Measurements from ENCODE around the gene MAP2K2.
"Not testable (repeated sequence)": the region's sequence is repeated elsewhere in the genome, so short reads cannot be mapped to it uniquely, and the experiment has no call there.

Gene MAP2K2

GRCh38 chr19:4130744-4131438 lies 7.0 kb upstream of the MAP2K2 start:
- peak; percentile 86 for DNase-seq (ENCODE audit: low spot score)

GRCh38 chr19:4129050-4129449 lies 5.1 kb upstream of the MAP2K2 start:
- DNase-seq (ENCODE audit: low spot score) = not testable (repeated sequence)

DNA sequence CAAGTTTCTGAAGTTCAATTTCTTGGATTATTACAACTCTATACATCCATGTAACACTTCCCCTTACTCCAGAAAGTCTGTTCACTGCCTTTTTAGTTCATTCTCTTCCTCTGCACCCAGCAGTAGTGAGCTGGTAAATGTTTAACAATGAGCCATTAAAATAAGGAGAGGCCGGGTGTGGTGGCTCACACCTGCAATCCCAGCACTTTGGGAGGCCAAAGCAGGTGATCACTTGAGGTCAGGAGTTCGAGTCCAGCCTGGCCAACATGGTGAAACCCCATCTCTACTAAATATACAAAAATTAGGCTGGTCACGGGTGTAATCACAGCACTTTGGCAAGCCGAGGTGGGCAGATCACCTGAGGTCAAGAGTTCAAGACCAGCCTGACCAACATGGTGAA lies 3.4 kb upstream of the MAP2K2 start:
- not testable (repeated sequence) for DNase-seq (ENCODE audit: low spot score)

DNA sequence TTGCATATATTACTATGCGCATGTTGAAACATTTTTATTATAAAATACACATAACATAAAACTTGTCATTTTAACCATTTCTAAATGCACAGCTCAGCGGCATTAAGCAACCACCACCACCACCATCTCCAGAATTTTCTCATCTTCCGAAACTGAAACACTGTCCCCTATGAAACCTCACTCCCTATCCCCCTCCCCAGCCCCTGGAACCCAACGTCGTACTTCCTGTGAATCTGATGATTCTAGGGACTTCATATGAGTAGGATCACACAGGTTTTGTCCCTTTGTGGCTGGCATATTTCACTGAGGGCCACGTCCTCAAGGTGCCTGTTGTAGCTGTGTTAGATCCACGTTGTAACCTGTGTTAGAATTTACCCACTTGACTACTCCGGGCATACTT lies 716 bp upstream of the MAP2K2 start:
- no peak for DNase-seq (ENCODE audit: low spot score)

DNA sequence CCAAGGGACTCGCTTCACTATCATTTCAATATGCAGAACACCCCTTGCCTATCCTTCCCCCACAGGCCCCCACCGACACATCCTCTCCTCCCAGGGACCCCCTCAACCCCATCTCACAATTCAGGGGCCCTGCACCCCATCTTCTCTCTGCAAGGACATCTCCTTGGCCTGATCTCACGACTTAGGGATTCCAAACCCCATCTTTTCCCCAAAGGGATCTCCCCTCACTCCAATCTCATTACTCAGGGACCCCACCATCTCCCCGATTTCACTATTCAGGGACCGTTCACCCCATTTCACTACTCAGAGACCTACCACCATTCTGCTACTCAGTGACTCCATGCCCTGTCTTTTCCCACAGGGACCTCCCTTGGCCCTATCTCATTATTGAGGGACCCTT lies 1.4 kb downstream of the MAP2K2 start:
- no peak for DNase-seq (ENCODE audit: low spot score)

DNA sequence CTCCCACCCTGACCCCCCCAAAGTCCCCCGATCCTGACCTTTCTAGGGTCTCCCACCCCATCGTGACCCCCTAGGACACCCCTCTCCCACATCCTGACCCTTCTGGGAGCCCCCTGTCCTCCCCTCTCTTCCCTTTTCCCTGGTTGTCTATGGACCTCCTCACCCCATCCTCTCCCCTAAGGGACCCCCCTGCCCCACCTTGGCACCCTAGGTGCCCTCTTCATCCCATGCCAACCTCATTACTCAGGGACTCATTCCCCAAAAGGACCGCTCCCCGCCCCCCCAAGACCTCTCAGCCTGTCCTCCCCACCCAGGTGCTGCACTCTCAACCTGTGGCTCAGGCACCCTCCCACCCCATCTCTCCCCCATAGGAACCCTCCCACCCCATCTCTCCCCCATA lies 2.1 kb downstream of the MAP2K2 start:
- no peak for DNase-seq (ENCODE audit: low spot score)

GRCh38 chr19:4121273-4121612 lies 2.7 kb downstream of the MAP2K2 start:
- DNase-seq (ENCODE audit: low spot score) = no peak

- DNase-seq (ENCODE audit: low spot score) = no peak
These were observed 3.2 kb downstream of the MAP2K2 start for GRCh38 chr19:4120559-4121272.

- DNase-seq (ENCODE audit: low spot score) = no peak
These were observed 4.2 kb downstream of the MAP2K2 start for GRCh38 chr19:4119763-4120162.

DNA sequence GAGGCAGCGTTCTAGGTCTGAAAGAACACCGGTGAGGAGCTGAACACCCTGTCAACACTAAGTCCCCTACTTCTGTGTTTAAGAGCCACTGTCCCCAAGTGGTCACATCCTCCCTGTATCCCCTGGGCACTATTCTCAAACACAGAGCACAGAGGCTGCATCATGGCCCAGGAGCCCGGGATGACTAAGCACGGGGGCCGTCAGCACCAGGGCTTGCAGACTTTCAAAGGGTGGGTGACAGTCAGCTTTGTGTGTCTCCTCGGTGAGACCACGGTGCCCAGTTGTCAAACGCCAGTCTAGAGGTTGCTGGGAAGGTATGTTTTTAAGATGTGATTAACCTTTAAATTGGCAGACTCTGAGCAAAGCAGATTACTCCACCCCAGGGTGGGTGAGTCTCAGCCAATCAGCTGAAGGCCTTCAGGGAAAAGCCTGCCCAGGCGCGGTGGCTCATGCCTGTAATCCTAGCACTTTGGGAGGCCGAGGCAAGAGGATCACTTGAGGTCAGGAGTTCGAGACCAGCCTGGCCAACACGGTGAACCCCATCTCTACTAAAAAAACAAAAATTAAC lies 8.0 kb downstream of the MAP2K2 start:
- no peak for DNase-seq (ENCODE audit: low spot score)

- no peak for DNase-seq (ENCODE audit: low spot score)
These were observed 8.7 kb downstream of the MAP2K2 start for GRCh38 chr19:4115050-4115817.

- DNase-seq (ENCODE audit: low spot score) = no peak
These were observed 9.7 kb downstream of the MAP2K2 start for GRCh38 chr19:4114181-4114580.

GRCh38 chr19:4113398-4114088 lies 10.4 kb downstream of the MAP2K2 start:
- no peak for DNase-seq (ENCODE audit: low spot score)

- no peak for DNase-seq (ENCODE audit: low spot score)
These were observed 11.6 kb downstream of the MAP2K2 start for GRCh38 chr19:4112367-4112766.

GRCh38 chr19:4109626-4109945 lies 14.3 kb downstream of the MAP2K2 start:
- no peak for DNase-seq (ENCODE audit: low spot score)

DNA sequence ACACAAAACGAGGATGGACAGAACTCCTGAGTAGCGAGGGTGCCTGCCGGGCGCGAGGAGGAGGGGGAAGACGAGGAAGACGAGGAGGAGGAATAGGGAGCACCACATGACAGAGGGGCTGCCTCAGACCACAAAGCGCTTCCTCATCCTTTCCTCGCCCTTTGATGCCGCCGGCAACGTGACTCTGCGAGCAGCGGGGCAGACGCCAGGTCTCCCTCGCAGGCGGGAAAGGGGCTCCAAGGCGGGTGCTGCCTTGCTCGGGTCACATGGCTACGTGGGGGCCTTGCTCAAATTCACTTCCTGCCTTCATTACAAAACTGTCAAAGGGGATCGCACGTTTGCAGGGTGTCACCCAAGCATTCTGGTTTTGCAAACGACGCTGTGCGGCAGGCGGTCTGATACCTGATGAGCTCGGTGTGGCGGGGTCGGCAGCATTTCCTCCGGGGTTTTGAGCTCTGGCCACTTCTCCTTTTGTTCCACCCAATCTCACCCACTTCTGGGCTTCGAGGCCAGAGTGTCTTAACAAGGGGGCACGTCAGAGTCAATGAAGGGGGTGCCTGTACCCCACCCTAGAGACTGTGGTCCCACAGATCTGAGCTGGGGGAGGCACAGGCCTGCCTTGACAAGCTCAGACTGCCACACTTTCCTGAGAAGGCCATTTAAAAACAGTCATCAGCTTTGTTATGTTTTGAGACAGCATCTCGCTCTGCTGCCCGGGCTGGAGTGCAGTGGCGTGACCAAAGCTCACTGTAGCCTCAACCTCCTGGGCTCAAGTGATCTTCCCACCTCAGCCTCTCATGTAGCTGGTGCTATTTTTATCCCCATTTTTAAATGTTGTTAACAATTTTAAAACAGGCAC lies 14.9 kb downstream of the MAP2K2 start:
- DNase-seq (ENCODE audit: low spot score) = no peak

DNA sequence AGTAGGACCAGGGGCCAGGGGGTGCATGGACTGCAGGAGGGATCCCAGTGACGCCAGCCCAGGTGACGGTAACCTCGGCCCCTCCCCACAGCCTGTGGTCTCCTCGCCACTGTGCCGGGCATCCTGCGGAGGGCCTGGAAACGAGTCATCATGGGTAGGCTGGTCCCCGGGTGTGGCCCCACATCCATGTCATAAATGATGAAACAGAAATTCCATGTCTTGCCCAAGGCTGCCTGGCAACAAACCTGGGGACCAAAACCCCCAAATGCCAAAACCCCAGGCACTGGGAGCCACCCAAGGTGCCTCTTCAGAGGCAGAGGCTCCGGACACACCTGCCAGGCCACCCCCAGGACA lies 20.9 kb downstream of the MAP2K2 start:
- no peak for DNase-seq (ENCODE audit: low spot score)

DNA sequence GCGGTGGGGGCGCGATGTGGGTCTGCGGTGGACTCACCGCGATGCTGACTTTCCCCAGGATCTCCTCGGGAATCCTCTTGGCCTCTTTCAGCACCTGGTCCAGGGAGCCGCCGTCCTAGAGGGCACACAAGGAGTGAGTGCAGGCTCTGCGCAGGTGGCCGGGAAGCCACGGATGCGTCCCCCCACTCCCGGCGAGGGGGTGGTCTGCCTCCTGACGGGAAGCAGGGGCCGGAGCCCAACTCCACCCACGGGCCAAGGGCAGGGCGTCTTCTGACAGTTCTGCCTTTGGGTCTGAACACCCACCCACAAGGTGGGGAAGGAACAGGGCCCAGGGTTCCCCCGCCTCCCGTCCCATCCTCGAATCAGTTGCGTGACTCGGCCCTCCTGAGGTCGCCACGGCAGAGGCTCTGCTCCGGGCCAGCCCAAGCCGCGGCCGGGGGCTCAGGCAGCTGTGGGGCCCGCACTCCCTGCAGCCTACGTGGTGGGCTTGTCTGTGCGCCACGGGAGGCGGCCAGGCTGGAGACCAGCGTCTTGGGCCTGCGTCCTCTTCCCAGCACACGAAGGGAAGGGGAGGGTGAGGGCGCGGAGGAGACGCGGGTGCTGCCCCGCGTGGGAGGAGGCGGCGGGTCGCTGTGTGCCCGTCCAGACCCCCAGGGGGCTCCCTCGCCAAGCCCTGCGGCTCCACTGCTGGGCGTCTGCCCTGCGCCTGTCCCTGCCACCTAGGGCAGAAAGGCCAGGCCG lies 21.4 kb downstream of the MAP2K2 start:
- DNase-seq (ENCODE audit: low spot score) = no peak

- no peak for DNase-seq (ENCODE audit: low spot score)
These were observed 22.5 kb downstream of the MAP2K2 start for GRCh38 chr19:4101496-4101770.

DNA sequence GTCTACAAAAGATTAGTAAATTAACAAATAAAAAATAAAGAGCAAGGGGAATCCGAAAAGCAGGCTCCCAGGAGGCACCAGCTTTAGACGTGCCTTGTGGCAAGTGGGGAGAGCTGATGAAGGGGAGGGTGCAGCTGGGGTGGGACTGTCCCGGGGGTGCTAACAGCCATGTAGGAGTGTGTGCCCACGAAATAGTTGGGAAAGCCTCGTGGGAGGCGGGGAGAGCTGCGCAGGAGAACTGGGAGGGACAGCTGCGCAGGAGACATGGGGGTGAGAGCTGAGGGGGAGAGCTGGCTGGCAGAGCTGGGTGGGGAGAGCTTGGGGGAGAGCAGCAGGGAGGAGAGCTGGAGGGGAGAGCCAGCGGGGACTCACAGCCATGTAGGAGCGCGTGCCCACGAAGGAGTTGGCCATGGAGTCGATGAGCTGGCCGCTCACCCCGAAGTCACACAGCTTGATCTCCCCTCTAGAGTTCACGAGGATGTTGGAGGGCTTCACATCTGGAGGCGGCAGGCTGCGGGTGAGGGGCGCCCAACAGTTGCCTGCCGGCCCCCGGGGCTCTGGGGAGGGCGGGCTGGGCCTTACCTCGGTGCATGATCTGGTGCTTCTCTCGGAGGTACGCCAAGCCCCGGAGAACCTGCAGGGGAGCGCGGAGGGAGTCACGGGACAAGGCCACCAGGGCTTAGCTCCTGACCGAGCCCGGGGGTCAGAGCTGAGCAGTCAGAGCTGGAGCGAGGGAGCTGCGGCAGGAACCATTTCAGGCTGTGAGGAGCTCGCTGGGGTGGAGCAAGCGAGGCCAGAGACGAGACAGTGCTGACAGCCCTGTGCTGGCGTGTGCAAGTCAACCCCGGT lies 23.1 kb downstream of the MAP2K2 start:
- no peak for DNase-seq (ENCODE audit: low spot score)

All from hematopoietic multipotent progenitor cell treated with erythropoietin and hydrocortisone succinate and interleukin-3 and kit ligand, for 17 days (in vitro differentiated cells).